Peyer's patch (tissue), 4 donors: ENCODE results near the gene TMEM270. TPM values are rescaled to one million over a fixed set of nuclear protein-coding genes. Genes with fewer than 3 reads are reported as not detected.

Experiments used
- DNase-seq, 3 donors: peaks; one replicate each; pipeline ENCODE4 v3.0.0-alpha.2; 2017 to 2019
- H3K27ac ChIP-seq, 4 donors: fragments of 200-600 bp; sonication (generic); one replicate each; pipeline ENCODE4 v1.5.1; 2016 to 2019
- H3K27me3 ChIP-seq, 2 donors: fragments of 200-600 bp; sonication (generic); one replicate each; pipeline ENCODE4 v1.5.1; 2019
- H3K36me3 ChIP-seq, 3 donors: fragments of 200-600 bp; sonication (generic); one replicate each; pipeline ENCODE4 v1.5.1; 2016 to 2019
- H3K4me1 ChIP-seq, 4 donors: fragments of 200-600 bp; sonication (generic); one replicate each; pipeline ENCODE4 v1.5.1; 2016 to 2019
- H3K4me3 ChIP-seq, 4 donors: fragments of 200-600 bp; sonication (generic); 1 replicate in 3 of 4; 2 replicates in 1 of 4; pipeline ENCODE4 v1.5.1; 2016 to 2019; ENCODE audit warnings: mild to moderate bottlenecking in 1 of 4
- H3K9me3 ChIP-seq, 4 donors: fragments of 200-600 bp; sonication (generic); one replicate each; pipeline ENCODE4 v1.5.1; 2016 to 2019; ENCODE audit warnings: mild to moderate bottlenecking in 1 of 4
- POLR2A ChIP-seq, 2 donors: fragments of 450-650 bp; IDR thresholded peaks; one replicate each; pipeline ENCODE4 v1.5.1; 2017; ENCODE audit warnings: antibody characterized with exemption in 2 of 2, mild to moderate bottlenecking in 2 of 2, moderate library complexity in 2 of 2
- total RNA-seq, 4 donors: library from RNA; depleted of rRNA; stranded (reverse); fragments of >200 nt; gene quantifications; one replicate each; pipeline ENCODE4 v1.1.0, GENCODE V29; 2016
- TF ChIP-seq, protein P1 (sequence below), 6 experiments: fragments of 450-650 bp in 4 of 6; fragments of 200-600 bp in 2 of 6; sonication (generic) in 1 of 6; IDR thresholded peaks; one replicate each; pipeline ENCODE4 v1.5.1; 2017 to 2019; ENCODE audit warnings: antibody characterized with exemption in 6 of 6, mild to moderate bottlenecking in 3 of 6, moderate library complexity in 1 of 6

Gene TMEM270
- total RNA-seq, 4 donors from 2014 or later, result not detected

DNA sequence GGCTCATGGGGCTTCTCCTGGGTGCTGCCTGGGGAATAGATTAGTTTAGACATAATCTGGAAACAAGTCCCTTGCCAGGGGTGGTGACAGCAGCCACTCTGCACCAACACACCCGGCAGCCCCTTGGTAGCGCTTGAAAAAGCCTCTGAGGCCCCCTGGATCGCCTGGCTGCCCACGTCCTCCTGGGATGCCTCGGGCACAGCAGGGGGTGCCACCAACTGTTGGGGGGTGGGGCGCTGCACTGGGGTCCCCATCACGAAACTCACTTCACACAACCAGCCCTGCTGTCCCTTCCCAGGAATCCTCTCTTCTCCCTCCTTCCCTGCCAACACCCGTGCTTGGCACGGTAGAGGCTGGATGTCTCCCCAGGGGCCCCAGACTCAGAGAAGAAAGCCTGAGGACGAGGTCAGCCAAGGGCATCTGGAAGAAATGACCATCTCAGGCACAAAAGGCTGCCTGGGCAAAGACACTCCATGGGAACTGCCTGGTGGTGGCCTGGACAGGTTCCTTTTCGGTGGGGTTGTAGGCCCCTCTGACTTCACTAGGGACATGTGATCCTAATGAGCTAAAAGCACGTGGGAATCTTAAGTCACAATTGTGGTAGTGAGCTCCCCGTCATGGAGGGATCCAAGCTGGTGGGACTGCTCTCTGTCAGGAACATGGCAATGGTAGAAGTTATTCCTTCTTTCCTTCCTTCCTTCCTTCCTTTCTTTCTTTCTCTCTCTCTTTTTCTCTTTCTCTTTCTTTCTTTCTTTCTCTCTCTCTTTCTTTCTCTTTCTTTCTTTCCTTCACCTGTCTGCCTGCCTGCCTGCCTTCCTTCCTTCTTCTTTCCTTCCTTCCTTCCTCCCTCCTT is 11.3 kb downstream of the TMEM270 start:
- Histone ChIP-seq H3K4me3 (no peak overlapping the region), H3K27ac (no peak overlapping the region)

GRCh38 chr7:73876361-73876760 is 15.4 kb downstream of the TMEM270 start:
- TF ChIP-seq POLR2A (IDR thresholded peaks at IDR 0.05), result no peak
- TF ChIP-seq, protein P1, sequence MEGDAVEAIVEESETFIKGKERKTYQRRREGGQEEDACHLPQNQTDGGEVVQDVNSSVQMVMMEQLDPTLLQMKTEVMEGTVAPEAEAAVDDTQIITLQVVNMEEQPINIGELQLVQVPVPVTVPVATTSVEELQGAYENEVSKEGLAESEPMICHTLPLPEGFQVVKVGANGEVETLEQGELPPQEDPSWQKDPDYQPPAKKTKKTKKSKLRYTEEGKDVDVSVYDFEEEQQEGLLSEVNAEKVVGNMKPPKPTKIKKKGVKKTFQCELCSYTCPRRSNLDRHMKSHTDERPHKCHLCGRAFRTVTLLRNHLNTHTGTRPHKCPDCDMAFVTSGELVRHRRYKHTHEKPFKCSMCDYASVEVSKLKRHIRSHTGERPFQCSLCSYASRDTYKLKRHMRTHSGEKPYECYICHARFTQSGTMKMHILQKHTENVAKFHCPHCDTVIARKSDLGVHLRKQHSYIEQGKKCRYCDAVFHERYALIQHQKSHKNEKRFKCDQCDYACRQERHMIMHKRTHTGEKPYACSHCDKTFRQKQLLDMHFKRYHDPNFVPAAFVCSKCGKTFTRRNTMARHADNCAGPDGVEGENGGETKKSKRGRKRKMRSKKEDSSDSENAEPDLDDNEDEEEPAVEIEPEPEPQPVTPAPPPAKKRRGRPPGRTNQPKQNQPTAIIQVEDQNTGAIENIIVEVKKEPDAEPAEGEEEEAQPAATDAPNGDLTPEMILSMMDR (IDR thresholded peaks at IDR 0.05), result no peak
- no peak for DNase-seq

More for the DNA sequence above, 11.3 kb downstream of the TMEM270 start:
- TF ChIP-seq, protein P1 (IDR thresholded peaks at IDR 0.05), result no peak
- no peak for TF ChIP-seq POLR2A (IDR thresholded peaks at IDR 0.05)
- Histone ChIP-seq H3K4me1 (peaks cover 0 to 36% (median 1%) of the 10 kb centered on the region in 4 donors), H3K9me3 (no peaks in the 10 kb centered on the region), H3K36me3 (no peaks in the 10 kb centered on the region), H3K27me3 (no peaks in the 10 kb centered on the region)
- DNase-seq, result no peak

DNA sequence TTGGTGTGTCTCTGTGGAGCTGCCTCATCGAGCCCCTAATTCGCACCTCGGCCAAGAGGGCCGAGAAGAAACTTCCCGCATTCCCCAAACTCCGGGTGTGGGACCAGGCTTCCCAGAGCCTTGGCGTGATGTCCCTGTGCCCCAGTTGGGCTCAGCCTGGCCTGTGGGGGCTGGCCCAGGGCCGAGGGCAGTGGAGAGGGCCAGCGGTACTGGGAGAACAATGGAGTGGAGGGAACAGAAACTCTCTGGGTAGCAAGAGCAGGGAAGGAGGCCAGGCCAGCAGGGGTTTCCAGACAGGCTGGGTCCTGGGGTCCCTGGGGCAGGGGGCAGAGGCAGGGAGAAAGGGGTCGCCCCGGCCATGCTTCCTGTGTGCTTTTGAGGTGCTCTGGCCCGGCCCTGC is 16.0 kb downstream of the TMEM270 start:
- no peak overlapping the region for H3K27ac ChIP-seq
- no peaks in the 10 kb centered on the region for H3K9me3 ChIP-seq
- H3K4me1 ChIP-seq, result peaks cover 0 to 4% (median 0%) of the 10 kb centered on the region in 4 donors
- DNase-seq, result no peak
- no peak for TF ChIP-seq POLR2A (IDR thresholded peaks at IDR 0.05)
- TF ChIP-seq, protein P1 (IDR thresholded peaks at IDR 0.05), result no peak
- H3K27me3 ChIP-seq, result no peaks in the 10 kb centered on the region
- H3K4me3 ChIP-seq, result no peak overlapping the region
- H3K36me3 ChIP-seq, result no peaks in the 10 kb centered on the region

More at GRCh38 chr7:73876361-73876760, 15.4 kb downstream of the TMEM270 start:
- Histone ChIP-seq H3K9me3 (no peaks in the 10 kb centered on the region), H3K27me3 (no peaks in the 10 kb centered on the region), H3K4me1 (peaks cover 0 to 10% (median 0%) of the 10 kb centered on the region in 4 donors), H3K36me3 (no peaks in the 10 kb centered on the region), H3K27ac (no peak overlapping the region), H3K4me3 (no peak overlapping the region)

GRCh38 chr7:73879977-73880681 is 19.2 kb downstream of the TMEM270 start:
- DNase-seq, result peak in 1 of 3 donors; percentile 56
- Histone ChIP-seq H3K36me3 (no peaks in the 10 kb centered on the region), H3K4me1 (no peaks in the 10 kb centered on the region), H3K27ac (peak overlapping the region in 2 of 4 donors; percentile 23 to 25), H3K4me3 (no peak overlapping the region), H3K27me3 (no peaks in the 10 kb centered on the region), H3K9me3 (no peaks in the 10 kb centered on the region)
- no peak for TF ChIP-seq POLR2A (IDR thresholded peaks at IDR 0.05)
- TF ChIP-seq, protein P1 (IDR thresholded peaks at IDR 0.05), result no peak

- peak overlapping the region in 1 of 4 donors; percentile 25 for H3K27ac ChIP-seq
- no peaks in the 10 kb centered on the region for H3K36me3 ChIP-seq
- H3K4me1 ChIP-seq, result no peaks in the 10 kb centered on the region
- H3K27me3 ChIP-seq, result no peaks in the 10 kb centered on the region
- TF ChIP-seq, protein P1 (IDR thresholded peaks at IDR 0.05), result no peak
- no peak for TF ChIP-seq POLR2A (IDR thresholded peaks at IDR 0.05)
- no peak overlapping the region for H3K4me3 ChIP-seq
- no peaks in the 10 kb centered on the region for H3K9me3 ChIP-seq
- no peak for DNase-seq
These were observed 19.9 kb downstream of the TMEM270 start for GRCh38 chr7:73880755-73881328.
